Liver (tissue), 9 donors: ENCODE data around the gene ANKRD60. TPM values are rescaled to one million over a fixed set of nuclear protein-coding genes. Genes with fewer than 3 reads are reported as not detected.

Source experiments
- DNase-seq: peaks from one replicate; pipeline ENCODE4 v3.0.0-alpha.2; 2017; ENCODE audit warnings: low spot score
- H3K27ac ChIP-seq, 2 donors: one replicate each; pipeline ENCODE4 v1.7.0; 2013; ENCODE audit warnings: inconsistent platforms in 2 of 2, low read length in 2 of 2, control low read depth in 1 of 2, low read depth in 1 of 2, mild to moderate bottlenecking in 1 of 2
- H3K27me3 ChIP-seq, 4 donors: one replicate each; pipeline versions ENCODE4 v1.6.1 to v1.7.0; 2013; ENCODE audit warnings: low read length in 3 of 4, inconsistent platforms in 1 of 4, mild to moderate bottlenecking in 1 of 4, moderate library complexity in 1 of 4; ENCODE audit not compliant: control insufficient read depth in 4 of 4, insufficient read depth in 4 of 4
- H3K36me3 ChIP-seq, 4 donors: one replicate each; pipeline versions ENCODE4 v1.6.1 to v1.7.0; 2013; ENCODE audit warnings: low read length in 3 of 4, mild to moderate bottlenecking in 3 of 4, low read depth in 1 of 4, moderate library complexity in 1 of 4; ENCODE audit not compliant: control insufficient read depth in 4 of 4, insufficient read depth in 3 of 4
- H3K4me1 ChIP-seq, 4 donors: one replicate each; pipeline versions ENCODE4 v1.6.1 to v1.7.0; 2013; ENCODE audit warnings: low read length in 3 of 4, mild to moderate bottlenecking in 3 of 4, moderate library complexity in 1 of 4; ENCODE audit not compliant: control insufficient read depth in 4 of 4, insufficient read depth in 4 of 4
- H3K4me3 ChIP-seq, 3 donors: one replicate each; pipeline versions ENCODE4 v1.6.1 to v1.7.0; 2013; ENCODE audit warnings: low read length in 3 of 3, control low read depth in 1 of 3, low read depth in 1 of 3, mild to moderate bottlenecking in 1 of 3
- H3K9ac ChIP-seq, 2 donors: one replicate each; pipeline ENCODE4 v1.7.0; 2013; ENCODE audit warnings: low read length in 2 of 2, mild to moderate bottlenecking in 2 of 2, moderate library complexity in 2 of 2, control low read depth in 1 of 2, low read depth in 1 of 2
- H3K9me3 ChIP-seq, 4 donors: one replicate each; pipeline versions ENCODE4 v1.6.1 to v1.7.0; 2013; ENCODE audit warnings: low read length in 3 of 4; ENCODE audit not compliant: control insufficient read depth in 4 of 4
- FOXA1 ChIP-seq: IDR thresholded peaks from 2 replicates; pipeline ENCODE4 v1.6.1; 2016; ENCODE audit warnings: antibody characterized with exemption
- FOXA2 ChIP-seq: IDR thresholded peaks from 2 replicates; pipeline ENCODE4 v1.6.1; 2016; ENCODE audit warnings: antibody characterized with exemption
- HNF4A ChIP-seq, 2 donors: conservative IDR thresholded peaks; 2 replicates each; pipeline ENCODE4 v1.6.1; 2016; ENCODE audit warnings: antibody characterized with exemption in 2 of 2, mild to moderate bottlenecking in 2 of 2
- HNF4G ChIP-seq: IDR thresholded peaks from 2 replicates; pipeline ENCODE4 v1.6.1; 2016; ENCODE audit warnings: antibody characterized with exemption
- RXRA ChIP-seq, 2 donors: IDR thresholded peaks; 2 replicates each; pipeline ENCODE4 v1.6.1; 2017 to 2018; ENCODE audit warnings: antibody characterized with exemption in 2 of 2, mild to moderate bottlenecking in 1 of 2
- SP1 ChIP-seq: IDR thresholded peaks from 2 replicates; pipeline ENCODE4 v1.6.1; 2018; ENCODE audit warnings: antibody characterized with exemption, mild to moderate bottlenecking
- YY1 ChIP-seq: IDR thresholded peaks from 2 replicates; pipeline ENCODE4 v1.6.1; 2016; ENCODE audit warnings: antibody characterized with exemption, mild to moderate bottlenecking
- ZBTB33 ChIP-seq: IDR thresholded peaks from 2 replicates; pipeline ENCODE4 v1.6.1; 2016; ENCODE audit warnings: antibody characterized with exemption
- WGBS: extraction: QIAGEN DNeasy Blood & Tissue Kit; methylation state at CpG from one replicate; pipeline ENCODE4 v1.1.7; 2013; 5-methylcytosine and 5-hydroxymethylcytosine counted together
- polyA plus RNA-seq, 2 donors: library from polyadenylated mRNA; stranded (reverse) in 1 of 2; unstranded in 1 of 2; fragments of 200-250 nt in 1 of 2; fragments of >200 nt in 1 of 2; fragmentation: Nextera tagmentation in 1 of 2; extraction: Ambion mirVana in 1 of 2; gene quantifications; one replicate each; pipeline versions ENCODE4 v1.2.1 to v1.2.3, GENCODE V29; 2013 to 2015
- total RNA-seq, 2 donors: library from RNA; depleted of rRNA; stranded (reverse); fragments of >200 nt; gene quantifications; one replicate each; pipeline ENCODE4 v1.2.3, GENCODE V29; 2014
- TF ChIP-seq, protein P1 (sequence below): fragments of 150-350 bp; IDR thresholded peaks from 2 replicates; pipeline ENCODE4 v1.5.1; 2017; ENCODE audit warnings: improper control_type of control experiment, low read depth, low read length; ENCODE audit not compliant: missing input control
- TF ChIP-seq, protein P2 (sequence below): IDR thresholded peaks from 2 replicates; pipeline ENCODE4 v1.6.1; 2016; ENCODE audit warnings: antibody characterized with exemption
- donor health status: healthy.
- donor health status: healthy.
- donor health status: healthy.
- donor health status: healthy.
- donor health status: healthy.

ANKRD60 gene
- total and polyA plus RNA-seq, 4 donors, result not detected

- no peak overlapping the region for H3K9ac ChIP-seq
- DNase-seq, result peak; percentile 66
- peaks cover 0 to 1% (median 0%) of the 10 kb centered on the region in 4 donors for H3K36me3 ChIP-seq
- no peaks in the 10 kb centered on the region for H3K9me3 ChIP-seq
- WGBS, result 60% methylated on average over 8 of the region's 8 CpGs
- TF ChIP-seq ZBTB33, result no peak
- TF ChIP-seq, protein P1, sequence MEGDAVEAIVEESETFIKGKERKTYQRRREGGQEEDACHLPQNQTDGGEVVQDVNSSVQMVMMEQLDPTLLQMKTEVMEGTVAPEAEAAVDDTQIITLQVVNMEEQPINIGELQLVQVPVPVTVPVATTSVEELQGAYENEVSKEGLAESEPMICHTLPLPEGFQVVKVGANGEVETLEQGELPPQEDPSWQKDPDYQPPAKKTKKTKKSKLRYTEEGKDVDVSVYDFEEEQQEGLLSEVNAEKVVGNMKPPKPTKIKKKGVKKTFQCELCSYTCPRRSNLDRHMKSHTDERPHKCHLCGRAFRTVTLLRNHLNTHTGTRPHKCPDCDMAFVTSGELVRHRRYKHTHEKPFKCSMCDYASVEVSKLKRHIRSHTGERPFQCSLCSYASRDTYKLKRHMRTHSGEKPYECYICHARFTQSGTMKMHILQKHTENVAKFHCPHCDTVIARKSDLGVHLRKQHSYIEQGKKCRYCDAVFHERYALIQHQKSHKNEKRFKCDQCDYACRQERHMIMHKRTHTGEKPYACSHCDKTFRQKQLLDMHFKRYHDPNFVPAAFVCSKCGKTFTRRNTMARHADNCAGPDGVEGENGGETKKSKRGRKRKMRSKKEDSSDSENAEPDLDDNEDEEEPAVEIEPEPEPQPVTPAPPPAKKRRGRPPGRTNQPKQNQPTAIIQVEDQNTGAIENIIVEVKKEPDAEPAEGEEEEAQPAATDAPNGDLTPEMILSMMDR, result peak; percentile 38
- peaks cover 2 to 8% (median 5%) of the 10 kb centered on the region in 4 donors for H3K4me1 ChIP-seq
- H3K4me3 ChIP-seq, result no peak overlapping the region
- H3K27me3 ChIP-seq, result peaks cover 0 to 5% (median 0%) of the 10 kb centered on the region in 4 donors
- H3K27ac ChIP-seq, result no peak overlapping the region
Observed at GRCh38 chr20:58233881-58234528, 5.6 kb upstream of the ANKRD60 start.

- no peak for TF ChIP-seq HNF4G
- TF ChIP-seq, protein P1, result no peak
- no peak for TF ChIP-seq RXRA (IDR thresholded peaks at IDR 0.05)
- no peak for TF ChIP-seq SP1
- TF ChIP-seq YY1, result no peak
- TF ChIP-seq FOXA2, result no peak
- TF ChIP-seq HNF4A (conservative IDR thresholded peaks at IDR 0.05), result no peak
- no peak for TF ChIP-seq FOXA1
- TF ChIP-seq, protein P2, sequence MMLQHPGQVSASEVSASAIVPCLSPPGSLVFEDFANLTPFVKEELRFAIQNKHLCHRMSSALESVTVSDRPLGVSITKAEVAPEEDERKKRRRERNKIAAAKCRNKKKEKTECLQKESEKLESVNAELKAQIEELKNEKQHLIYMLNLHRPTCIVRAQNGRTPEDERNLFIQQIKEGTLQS, result no peak
- no peak for TF ChIP-seq ZBTB33
- H3K4me3 ChIP-seq, result no peak overlapping the region
- peaks cover 0 to 5% (median 0%) of the 10 kb centered on the region in 4 donors for H3K27me3 ChIP-seq
- 96% methylated on average over 8 of the region's 8 CpGs for WGBS
- no peaks in the 10 kb centered on the region for H3K9me3 ChIP-seq
- H3K9ac ChIP-seq, result no peak overlapping the region
- DNase-seq, result no peak
- peaks cover 2 to 9% (median 6%) of the 10 kb centered on the region in 4 donors for H3K4me1 ChIP-seq
- H3K36me3 ChIP-seq, result peaks cover 0 to 1% (median 0%) of the 10 kb centered on the region in 4 donors
- no peak overlapping the region for H3K27ac ChIP-seq
Observed at GRCh38 chr20:58233393-58233792, 4.9 kb upstream of the ANKRD60 start.
